GM18870 (cell line): ENCODE measurements around the gene EXOC6B.
"Not testable (repeated sequence)": the region's sequence is repeated elsewhere in the genome, so short reads cannot be mapped to it uniquely, and the experiment has no call there.

Experiments
- ATAC-seq: cut with Tn5 transposase; IDR thresholded peaks from one replicate; pipeline ENCODE4 v1.9.1; 2021; ENCODE audit warnings: moderate library complexity; ENCODE audit not compliant: unreplicated experiment

The EXOC6B gene

DNA sequence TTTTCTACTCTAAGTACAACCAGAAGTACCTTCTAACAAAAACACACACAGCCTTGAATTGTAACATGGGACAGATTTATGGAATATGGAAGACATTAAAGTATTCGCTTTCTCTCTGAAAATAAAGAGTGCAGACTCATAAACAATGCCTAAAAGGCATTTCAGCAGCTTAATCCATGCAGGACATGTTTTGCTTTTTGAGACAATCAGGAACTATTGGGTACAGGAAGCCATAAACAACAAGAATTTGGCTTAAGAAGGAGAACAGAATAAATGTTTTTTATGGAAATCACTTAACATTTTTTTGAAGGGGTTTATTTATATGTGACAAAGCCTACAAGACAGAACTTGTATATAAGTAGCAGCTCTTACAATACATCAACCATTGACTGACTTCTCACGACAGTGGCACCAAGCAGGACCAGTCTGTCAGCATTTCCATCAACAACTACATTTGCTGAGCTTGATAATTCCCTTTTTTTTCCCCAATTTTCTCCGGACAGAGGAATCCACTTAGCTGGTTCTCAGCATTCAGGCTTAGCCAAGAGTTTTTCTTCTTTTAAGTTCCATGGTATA lies 140.1 kb downstream of the EXOC6B start:
- no peak for ATAC-seq

DNA sequence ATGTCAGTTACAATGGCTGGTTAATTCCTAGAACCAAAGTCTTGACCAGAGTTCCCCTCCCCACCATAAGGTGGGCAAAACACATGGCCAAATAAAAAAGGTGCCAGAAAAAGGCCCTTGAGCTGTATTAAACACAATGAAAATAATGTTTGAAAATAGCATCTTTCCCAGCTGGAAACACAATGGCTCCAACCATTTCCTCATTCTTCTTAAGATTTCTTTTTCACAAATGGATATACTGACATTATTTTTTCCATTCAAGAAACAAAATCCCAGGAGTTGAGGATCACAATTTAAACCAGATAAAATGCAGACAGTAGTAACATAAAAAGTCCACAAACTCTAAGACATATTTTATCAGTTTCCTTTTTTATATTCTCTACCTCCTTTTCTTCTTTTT lies 143.8 kb downstream of the EXOC6B start:
- no peak for ATAC-seq

DNA sequence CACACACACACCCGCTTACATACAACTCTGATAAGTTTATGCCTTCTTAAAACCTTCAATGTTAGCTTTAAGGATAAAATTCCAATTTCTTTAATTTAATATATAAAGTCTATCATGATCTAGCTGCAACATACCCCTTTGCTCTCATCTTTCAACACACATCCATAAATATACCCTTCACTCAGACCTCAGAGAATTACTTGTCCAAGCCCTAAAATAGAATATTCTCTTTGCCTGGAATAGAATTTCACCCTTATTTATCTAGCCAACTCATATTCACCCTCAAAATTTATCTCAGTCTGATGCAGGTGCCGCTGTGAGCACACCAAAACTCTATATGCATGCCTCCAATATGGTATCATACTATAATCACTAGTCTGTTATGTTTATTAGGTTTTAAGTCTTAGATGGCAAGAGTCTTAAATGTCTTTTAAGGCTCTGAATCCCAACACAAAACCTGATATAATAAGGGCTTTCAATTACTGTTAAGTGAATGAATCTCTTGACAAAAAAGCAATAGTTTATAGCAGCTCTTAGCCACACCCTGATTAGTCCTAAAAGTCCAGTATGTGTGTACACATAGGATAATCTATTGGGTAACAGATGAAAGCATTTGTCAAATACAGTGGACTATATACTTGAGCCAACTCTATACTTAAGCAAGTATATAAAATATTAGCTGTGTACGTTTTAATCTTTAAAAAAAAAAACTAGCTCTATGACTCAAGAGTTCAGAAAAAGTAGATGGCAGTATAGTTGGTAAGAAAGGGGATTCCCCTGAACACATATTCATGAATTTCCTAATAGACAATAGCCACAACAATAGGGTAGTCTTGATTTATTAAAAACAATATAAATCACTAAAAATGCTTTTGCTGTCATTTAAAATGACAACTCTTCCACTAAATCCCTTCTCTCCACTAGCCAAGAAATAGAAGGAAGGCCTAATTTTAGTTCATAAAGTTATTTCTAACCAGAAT lies 144.5 kb downstream of the EXOC6B start:
- no peak for ATAC-seq

DNA sequence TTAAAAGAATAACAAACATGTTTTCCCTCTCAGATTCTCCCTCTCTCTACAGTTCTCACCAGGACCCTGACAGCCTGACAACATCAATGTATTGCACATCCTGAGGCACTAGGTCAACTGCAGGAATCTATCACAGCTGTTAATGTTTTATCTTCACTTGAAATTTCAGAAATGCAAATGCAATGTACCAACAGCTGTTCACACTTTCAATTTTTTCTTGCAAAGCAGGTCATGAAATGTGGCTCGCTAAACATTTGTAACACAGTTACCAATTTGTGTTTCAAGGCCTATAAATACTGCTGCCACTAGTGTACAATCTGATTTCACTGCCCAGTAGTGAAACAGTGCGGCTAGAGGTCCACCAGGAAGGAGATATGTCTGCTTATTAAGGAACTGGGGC lies 147.8 kb downstream of the EXOC6B start:
- ATAC-seq = peak; percentile 68

DNA sequence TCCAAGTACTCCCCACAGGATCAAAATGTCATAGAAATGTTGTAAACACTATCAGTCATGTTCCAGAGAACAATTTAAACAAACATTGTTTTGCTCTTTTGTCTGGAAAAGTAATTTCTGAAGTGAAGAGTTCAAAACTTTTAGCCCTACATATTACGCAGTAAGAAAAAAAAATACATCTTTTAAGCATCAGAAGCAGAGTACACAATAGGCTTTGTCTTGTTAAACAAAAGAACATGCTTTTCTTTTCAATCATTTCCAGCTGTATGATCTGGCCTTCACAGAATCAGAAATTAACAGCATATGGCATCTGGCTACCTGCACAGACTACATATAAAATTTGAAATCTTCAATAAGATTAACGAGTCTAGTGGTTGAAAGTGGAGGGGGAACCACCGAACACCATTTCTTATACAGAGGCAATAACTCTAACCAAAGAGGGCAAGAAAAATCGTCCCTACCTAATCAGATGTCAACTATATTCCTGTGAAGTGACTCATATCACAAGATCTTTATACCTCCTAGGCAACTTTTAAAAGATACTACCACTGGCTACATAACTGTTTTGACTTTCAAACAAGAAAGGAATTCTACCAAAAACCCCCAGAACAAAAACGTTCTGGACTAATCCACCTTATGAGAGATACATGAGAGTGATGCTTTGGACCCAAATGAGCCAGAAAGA lies 149.3 kb downstream of the EXOC6B start:
- ATAC-seq = no peak

DNA sequence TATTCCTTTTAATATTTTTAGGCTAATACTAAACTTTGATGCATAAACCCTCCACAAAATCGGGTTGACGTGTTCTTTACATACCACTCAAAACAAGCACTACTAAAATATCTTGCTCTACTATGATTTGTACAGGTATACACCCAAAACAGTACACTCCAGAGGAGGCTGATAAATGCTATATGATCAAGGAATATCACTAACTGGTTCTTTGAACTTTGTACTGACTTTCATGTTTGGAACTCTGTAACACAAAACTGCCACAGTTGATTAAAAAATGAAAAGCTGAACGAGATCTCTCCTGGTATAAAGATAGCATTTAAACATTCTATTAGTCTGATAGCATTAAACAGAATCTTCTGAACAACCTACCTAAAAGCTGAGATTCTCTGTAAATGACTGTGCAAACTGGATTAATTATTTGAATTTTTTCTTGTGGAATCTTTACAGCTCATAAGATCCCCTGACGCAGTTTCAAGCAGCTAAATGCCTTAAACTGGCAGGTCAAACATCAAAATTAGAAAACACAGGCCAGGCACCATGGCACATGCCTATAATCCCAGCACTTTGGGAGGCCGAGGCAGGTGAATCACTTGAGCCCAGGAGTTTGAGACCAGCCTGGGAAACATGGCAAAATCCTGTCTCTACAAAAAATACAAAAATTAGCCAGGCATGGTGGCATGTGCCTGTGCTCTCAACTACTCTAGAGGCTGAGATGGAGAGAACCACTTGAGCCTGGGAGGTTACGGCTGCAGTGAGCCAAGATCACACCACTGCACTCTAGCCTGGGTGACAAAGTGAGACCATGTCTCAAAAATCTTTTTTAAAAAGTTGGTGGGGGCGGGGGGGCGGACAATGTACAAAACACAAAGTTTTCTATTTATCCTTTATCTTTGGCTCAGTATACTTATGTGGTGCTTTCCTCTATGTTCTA lies 150.6 kb downstream of the EXOC6B start:
- no peak for ATAC-seq

DNA sequence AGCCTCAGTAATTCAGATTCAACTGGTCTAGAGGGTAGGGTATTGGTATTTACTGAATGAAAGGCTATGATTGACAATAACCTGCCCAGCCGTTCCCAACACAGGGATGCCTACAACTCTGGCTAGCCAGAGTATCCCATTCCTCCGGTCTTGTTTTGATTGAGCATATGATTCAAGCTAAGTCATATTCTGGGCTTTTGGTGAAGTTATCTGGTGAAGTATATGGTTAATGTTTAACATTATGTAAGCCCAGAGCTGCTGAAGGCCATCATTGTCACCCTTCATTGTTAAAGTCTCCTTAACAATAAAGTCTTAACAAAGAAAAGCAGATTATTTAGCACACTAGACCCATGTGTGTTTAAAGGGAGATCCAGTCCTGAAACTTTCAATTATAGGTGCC lies 152.6 kb downstream of the EXOC6B start:
- no peak for ATAC-seq

DNA sequence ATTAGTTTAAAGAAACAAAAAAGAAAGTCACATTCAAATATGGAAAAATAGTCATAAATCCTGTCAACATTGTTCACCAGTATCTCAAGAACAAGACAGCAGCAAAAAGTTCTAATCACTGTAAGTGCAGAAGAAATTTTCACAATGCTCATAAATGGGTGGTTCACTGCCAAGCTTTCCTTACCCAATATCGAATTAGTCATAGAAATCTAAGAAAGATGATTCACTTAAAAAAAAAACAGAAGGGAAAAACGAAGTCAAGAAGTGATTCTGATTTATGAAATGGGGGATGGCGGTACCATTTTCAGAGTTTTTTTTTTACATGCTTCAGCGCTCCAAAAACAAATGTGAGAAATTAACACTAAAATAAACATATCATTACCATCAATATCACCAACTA lies 156.7 kb downstream of the EXOC6B start:
- no peak for ATAC-seq

DNA sequence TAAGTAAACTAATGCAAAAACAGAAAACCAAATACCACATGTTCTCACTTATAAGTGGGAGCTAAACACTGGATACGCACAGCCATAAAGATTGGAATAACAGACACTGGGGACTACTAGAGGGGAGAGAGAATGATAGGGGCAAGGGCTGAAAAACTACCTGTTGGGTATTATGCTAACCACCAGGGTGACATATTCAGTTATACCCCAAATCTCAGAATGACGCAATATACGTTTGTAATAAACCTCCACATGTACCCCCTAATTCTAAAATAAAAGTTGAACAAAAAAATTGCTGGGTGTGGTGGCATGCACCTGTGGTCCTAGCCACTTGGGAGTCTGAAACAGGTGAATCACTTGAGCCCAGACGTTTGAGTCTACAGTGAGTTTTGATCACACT lies 157.2 kb downstream of the EXOC6B start:
- ATAC-seq = no peak

DNA sequence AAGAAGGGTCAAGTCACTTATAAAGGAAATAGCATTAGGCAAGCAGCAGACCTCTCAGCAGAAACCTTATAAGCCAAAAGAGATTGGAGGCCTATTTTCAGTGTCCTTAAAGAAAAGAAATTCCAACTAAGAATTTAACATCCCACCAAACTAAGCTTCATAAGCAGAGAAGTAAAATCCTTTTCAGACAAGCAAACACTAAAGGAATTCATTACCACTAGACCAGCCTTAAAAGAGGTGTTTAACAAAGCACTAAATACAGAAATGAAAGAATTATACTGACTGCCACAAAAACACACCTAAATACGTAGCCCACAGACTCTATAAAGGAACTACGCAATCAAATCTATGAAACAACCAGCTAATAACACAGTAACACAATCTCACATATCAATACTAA lies 160.4 kb downstream of the EXOC6B start:
- no peak for ATAC-seq

DNA sequence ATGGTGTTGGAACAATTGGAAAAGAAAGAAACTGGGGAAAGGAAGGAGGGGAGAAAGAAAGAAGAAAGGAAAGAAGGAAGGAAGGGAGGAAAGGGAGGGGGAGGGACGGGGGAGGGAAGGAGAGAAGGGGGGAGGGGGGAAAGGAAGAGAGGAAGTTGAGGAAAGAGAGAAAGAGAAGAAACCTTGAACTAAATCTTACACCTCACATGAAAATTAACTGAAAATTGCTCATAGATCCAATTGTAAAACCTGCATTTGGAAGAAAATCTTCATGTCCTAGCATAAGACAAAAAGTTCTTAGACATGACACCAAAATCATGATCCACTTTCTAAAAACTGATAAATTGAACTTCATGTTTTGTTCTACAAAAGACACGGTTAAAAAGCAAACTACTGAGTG lies 163.8 kb downstream of the EXOC6B start:
- ATAC-seq = no peak

DNA sequence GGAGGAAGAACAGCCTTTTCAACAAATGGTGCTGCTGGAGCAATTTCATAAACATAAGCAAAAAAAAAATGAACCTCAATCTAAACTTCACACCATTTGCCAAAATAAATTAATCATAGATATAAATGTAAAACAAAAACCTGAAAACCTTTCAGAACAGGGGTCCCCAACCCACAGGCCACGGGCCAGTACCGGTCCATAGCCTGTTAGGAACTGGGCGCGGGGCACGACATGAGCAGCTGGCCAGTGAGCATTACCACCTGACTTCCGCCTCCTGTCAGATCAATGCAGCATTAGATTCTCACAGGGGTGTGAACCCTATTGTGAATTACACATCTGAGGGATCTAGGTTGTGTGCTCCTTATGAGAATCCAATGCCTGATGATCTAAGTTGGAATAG lies 176.0 kb downstream of the EXOC6B start:
- no peak for ATAC-seq

DNA sequence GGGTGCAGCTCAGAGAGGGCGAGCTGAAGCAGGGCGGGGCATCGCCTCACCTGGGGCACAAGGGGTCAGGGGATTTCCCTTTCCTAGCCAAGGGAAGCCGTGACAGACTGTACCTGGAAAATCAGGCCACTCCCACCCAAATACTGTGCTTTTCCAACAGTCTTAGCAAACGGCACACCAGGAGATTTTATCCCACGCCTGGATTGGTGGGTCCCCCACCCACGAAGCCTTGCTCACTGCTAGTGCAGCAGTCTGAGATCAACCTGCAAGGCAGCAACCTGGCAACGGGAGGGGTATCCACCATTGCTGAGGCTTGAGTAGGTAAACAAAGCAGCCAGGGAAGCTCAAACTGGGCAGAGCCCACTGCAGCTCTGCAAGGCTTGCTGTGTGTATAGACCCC lies 184.6 kb downstream of the EXOC6B start:
- not testable (repeated sequence) for ATAC-seq

DNA sequence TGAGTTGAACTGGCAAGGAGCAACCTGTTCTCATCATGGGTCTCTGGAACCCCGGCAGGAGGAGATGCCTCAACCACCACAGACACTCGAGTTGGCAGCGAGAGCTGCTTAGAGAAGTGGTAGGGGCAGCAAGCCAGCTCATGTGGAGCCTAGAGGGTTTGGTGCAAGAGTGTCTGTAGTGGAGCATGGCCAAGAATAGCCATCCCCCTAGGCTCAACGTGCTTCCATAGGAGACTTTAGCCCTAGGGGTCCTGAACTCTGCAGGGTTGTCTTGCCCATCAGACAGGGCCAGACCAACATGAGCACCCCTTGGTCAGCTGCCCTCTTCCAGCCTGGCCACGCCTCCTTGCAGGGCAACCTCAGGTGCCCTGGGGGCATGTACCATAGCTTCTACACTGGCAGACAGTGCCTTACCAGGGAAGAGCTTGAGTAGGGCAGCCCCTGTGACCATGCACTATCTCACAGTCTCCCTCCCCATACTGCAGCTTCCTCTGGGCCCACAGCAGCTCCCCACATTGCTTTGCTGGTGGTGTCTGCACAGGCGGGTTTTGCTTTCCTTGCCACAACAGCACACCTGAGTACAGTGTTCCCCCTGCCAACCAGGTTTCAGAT lies 187.1 kb downstream of the EXOC6B start:
- no peak for ATAC-seq

DNA sequence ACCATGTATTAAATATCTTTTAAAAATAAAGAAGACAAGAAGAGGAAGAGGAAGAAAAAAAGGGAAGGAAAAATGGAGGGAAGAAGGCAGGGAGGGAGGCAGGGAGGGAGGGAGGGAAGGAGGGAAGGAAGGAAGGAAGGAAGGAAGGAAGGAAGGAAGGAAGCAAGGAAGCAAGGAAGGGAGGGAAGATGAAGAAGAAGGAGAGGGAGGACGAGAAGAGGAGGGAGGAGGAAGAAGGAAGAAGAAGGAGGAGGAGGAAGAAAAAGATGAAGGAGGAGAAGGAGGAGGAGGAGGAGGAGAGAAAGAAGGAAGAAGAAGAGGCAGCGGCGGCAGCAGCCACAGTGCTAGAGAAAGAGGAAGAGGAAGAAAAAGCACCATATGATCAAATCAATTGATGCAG lies 189.6 kb downstream of the EXOC6B start:
- ATAC-seq = no peak

DNA sequence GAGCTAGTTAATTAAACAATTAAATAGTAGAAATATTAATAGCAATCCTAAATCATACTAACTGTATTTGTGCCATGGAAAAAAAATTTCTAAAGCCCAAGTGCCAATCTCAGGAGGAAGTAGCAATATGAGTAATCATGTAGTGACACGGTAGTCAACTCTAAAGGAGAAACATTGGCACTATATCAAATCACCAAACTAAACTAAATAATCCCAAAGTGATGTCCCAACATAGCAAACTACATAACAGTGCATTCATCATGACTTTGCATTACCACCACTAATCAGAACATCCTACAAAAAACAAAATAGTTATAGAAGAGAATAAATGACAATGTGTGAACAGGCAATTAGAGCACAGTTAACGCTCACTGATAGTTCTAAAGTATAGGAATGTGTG lies 195.1 kb downstream of the EXOC6B start:
- ATAC-seq = no peak

DNA sequence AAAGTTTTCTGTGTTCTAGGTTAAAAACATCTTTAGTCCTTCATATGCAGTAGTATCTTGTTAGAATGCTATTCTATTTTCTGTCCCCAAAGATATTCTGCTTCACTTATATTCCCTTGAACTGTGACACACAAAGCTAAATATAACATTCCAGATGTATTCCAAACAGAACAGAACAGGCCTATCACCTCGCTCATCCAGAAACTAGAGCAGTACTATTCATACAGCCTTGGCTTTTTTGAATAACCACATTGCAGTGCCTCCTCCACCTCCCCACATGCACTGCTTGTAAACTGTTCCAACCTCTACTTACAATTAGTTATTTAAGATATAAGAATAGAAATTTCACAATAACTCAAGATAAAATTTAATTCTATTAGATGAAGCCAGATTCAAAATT lies 196.8 kb downstream of the EXOC6B start:
- ATAC-seq = no peak

DNA sequence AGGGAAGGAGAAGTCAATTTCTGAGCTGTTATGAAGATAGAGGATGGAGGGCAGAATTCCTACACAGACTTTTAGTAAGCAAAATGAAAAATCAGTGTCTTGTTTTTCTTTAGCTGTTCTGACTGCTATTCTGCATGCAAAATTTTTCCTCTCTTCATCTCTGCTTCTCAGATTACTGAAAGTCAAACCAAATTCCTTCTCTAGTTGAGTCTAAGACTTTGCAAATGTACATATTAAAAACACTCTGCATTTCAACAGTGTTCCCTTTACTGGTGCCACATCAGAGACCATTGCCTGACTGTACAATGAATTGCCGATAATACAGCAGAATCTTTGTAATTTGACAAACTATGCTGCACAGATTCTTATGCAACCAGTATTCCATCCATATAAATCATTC lies 198.8 kb downstream of the EXOC6B start:
- ATAC-seq = no peak

DNA sequence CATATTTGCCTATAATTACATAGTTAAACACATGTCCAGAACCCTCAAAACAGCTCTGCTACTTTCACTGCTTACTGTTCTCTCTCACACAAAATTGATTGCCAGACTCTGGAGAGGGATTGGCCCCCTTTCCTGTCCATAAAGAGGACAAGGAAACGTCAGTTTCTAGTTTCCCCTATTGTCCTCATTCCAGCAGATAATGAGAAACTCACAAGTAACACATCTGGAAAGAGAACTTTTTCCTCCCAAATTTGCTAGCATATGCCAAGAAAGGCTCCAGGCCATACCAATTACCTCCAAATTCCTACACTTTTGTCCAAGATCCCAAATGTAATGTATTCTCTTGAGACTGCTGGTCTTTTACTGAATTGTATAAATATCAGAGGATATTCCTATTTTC lies 200.5 kb downstream of the EXOC6B start:
- ATAC-seq = no peak

DNA sequence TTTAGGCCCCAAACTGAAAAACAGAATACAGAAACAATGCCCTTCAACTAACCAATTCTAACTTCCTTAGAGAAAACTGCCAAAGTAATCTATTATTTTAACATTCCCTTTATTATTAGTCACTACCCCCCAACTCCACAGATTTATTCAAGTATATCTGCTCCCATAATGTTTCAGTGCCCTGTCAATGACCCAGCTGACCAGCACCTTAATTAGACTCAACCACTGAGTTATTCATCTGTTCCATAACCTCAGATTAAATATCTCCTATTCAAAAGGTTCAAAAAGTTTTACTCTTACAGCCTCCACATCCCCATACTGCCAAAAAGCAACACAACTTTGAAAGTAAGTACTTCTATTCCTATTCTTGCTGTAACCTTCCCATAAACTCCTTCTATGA lies 202.4 kb downstream of the EXOC6B start:
- no peak for ATAC-seq
